ENCODE data around the gene TCF4.

- TF ChIP-seq CTCF (IDR thresholded peaks at IDR 0.05; ENCODE audit: low read depth, low read length, poor library complexity, severe bottlenecking) (no peak), EZH2phosphoT487 (IDR thresholded peaks at IDR 0.05; ENCODE audit: borderline replicate concordance, low read length) (no peak)
Observed at GRCh38 chr18:55433140-55433539, 154.9 kb downstream of the TCF4 start.

Measured in DOHH2 (cell line).